ENCODE measurements around the gene HIBCH. TPM values are rescaled to one million over a fixed set of nuclear protein-coding genes. Genes with fewer than 3 reads are reported as not detected.
"Not testable (repeated sequence)": the region's sequence is repeated elsewhere in the genome, so short reads cannot be mapped to it uniquely, and the experiment has no call there.

HIBCH gene
- total RNA-seq, 2 donors from 2014 or later = 30.8 to 46.7 TPM

- H3K36me3 Mint-ChIP-seq (ENCODE audit: low read depth) = peaks cover 62% of the 10 kb centered on the region
Measured at GRCh38 chr2:190280565-190281350, 38.9 kb downstream of the HIBCH start.

GRCh38 chr2:190279256-190280134, 40.1 kb downstream of the HIBCH start:
- 88 to 94% methylated on average over 11 to 12 of the region's 12 CpGs for WGBS, 2 experiments (ENCODE audit: insufficient coverage in 1 of 2, insufficient read length in 1 of 2)
- not testable (repeated sequence) for H3K9ac ChIP-seq (ENCODE audit: extremely low read depth, low read length, poor library complexity, severe bottlenecking); H3K27ac ChIP-seq (ENCODE audit: low read depth, low read length); H3K27me3 Mint-ChIP-seq (ENCODE audit: insufficient read depth); H3K4me3 ChIP-seq (ENCODE audit: low read length); DNase-seq; H3K4me1 Mint-ChIP-seq; H3K4me3 Mint-ChIP-seq; H3K27me3 ChIP-seq (ENCODE audit: control insufficient read depth, insufficient read depth, low read length, poor library complexity, severe bottlenecking); H3K9me3 Mint-ChIP-seq; H3K4me1 ChIP-seq (ENCODE audit: control insufficient read depth, insufficient read depth, low read length)
- Histone ChIP-seq H3K36me3 (ENCODE audit: control insufficient read depth, insufficient read depth, low read length) (peaks cover 46% of the 10 kb centered on the region), H3K9me3 (ENCODE audit: control insufficient read depth, low read length) (peaks cover 24% of the 10 kb centered on the region)
- Mint-ChIP-seq H3K27ac (peak overlapping the region; percentile 78), H3K36me3 (ENCODE audit: low read depth) (peaks cover 65% of the 10 kb centered on the region)

More at GRCh38 chr2:190280565-190281350, 38.9 kb downstream of the HIBCH start:
- no peak overlapping the region for H3K4me3 Mint-ChIP-seq
- no peaks in the 10 kb centered on the region for H3K27me3 ChIP-seq (ENCODE audit: control insufficient read depth, insufficient read depth, low read length, poor library complexity, severe bottlenecking)
- H3K27me3 Mint-ChIP-seq (ENCODE audit: insufficient read depth) = no peaks in the 10 kb centered on the region
- H3K36me3 ChIP-seq (ENCODE audit: control insufficient read depth, insufficient read depth, low read length) = peaks cover 46% of the 10 kb centered on the region
- DNase-seq = no peak
- peaks cover 7% of the 10 kb centered on the region for H3K4me1 Mint-ChIP-seq
- peak overlapping the region; percentile 27 for H3K27ac Mint-ChIP-seq
- H3K9me3 Mint-ChIP-seq = peaks cover 8% of the 10 kb centered on the region
- 93 to 96% methylated on average over 4 to 5 of the region's 5 CpGs for WGBS, 2 experiments (ENCODE audit: insufficient coverage in 1 of 2, insufficient read length in 1 of 2)
- no peak overlapping the region for H3K4me3 ChIP-seq (ENCODE audit: low read length)
- H3K9ac ChIP-seq (ENCODE audit: extremely low read depth, low read length, poor library complexity, severe bottlenecking) = no peak overlapping the region
- H3K27ac ChIP-seq (ENCODE audit: low read depth, low read length) = no peak overlapping the region
- H3K9me3 ChIP-seq (ENCODE audit: control insufficient read depth, low read length) = peaks cover 21% of the 10 kb centered on the region
- no peaks in the 10 kb centered on the region for H3K4me1 ChIP-seq (ENCODE audit: control insufficient read depth, insufficient read depth, low read length)
- no peak for TF ChIP-seq CTCF (conservative IDR thresholded peaks at IDR 0.05)

GRCh38 chr2:190277234-190278112, 42.2 kb downstream of the HIBCH start:
- no peak overlapping the region for H3K4me3 Mint-ChIP-seq
- TF ChIP-seq CTCF (conservative IDR thresholded peaks at IDR 0.05) = peak; percentile 73
- H3K27me3 Mint-ChIP-seq (ENCODE audit: insufficient read depth) = no peaks in the 10 kb centered on the region
- Histone ChIP-seq H3K9me3 (ENCODE audit: control insufficient read depth, low read length) (peaks cover 27% of the 10 kb centered on the region), H3K36me3 (ENCODE audit: control insufficient read depth, insufficient read depth, low read length) (peaks cover 50% of the 10 kb centered on the region), H3K27me3 (ENCODE audit: control insufficient read depth, insufficient read depth, low read length, poor library complexity, severe bottlenecking) (no peaks in the 10 kb centered on the region), H3K4me3 (ENCODE audit: low read length) (no peak overlapping the region), H3K9ac (ENCODE audit: extremely low read depth, low read length, poor library complexity, severe bottlenecking) (no peak overlapping the region), H3K4me1 (ENCODE audit: control insufficient read depth, insufficient read depth, low read length) (no peaks in the 10 kb centered on the region), H3K27ac (ENCODE audit: low read depth, low read length) (no peak overlapping the region)
- H3K9me3 Mint-ChIP-seq = peaks cover 8% of the 10 kb centered on the region
- WGBS, 2 experiments (ENCODE audit: insufficient coverage in 1 of 2, insufficient read length in 1 of 2) = 98% methylated on average over 4 of the region's 4 CpGs; no CpG with 5 or more reads in 1 of the 2 experiments
- peak; percentile 52 for DNase-seq
- H3K36me3 Mint-ChIP-seq (ENCODE audit: low read depth) = peaks cover 60% of the 10 kb centered on the region
- no peak overlapping the region for H3K27ac Mint-ChIP-seq
- peaks cover 9% of the 10 kb centered on the region for H3K4me1 Mint-ChIP-seq
